Hematopoietic multipotent progenitor cell treated with erythropoietin and hydrocortisone succinate and interleukin-3 and kit ligand, for 6 days (in vitro differentiated cells): Measurements from ENCODE around the gene COPS9.
A peak's percentile ranks its signal among the peaks of the same experiment; 100 is the strongest.

Source experiments
- DNase-seq: peaks from one replicate; pipeline ENCODE4 v3.0.0-alpha.2; 2015

Gene COPS9

GRCh38 chr2:240136013-240136670 is at the start of gene COPS9:
COPS9 (minus strand) TSS chr2:240136305; CDS start chr2:240136284, 21 bp downstream.
- DNase-seq, result peak; percentile 91

- DNase-seq, result no peak
These were observed 48.6 kb upstream of the COPS9 start for GRCh38 chr2:240184656-240185055.

GRCh38 chr2:240183875-240184590 is 47.9 kb upstream of the COPS9 start:
- no peak for DNase-seq

- no peak for DNase-seq
These were observed 47.1 kb upstream of the COPS9 start for GRCh38 chr2:240183006-240183874.

GRCh38 chr2:240182476-240182875 is 46.4 kb upstream of the COPS9 start:
- no peak for DNase-seq

- no peak for DNase-seq
These were observed 45.9 kb upstream of the COPS9 start for GRCh38 chr2:240182001-240182400.

GRCh38 chr2:240179941-240180666 is 44.0 kb upstream of the COPS9 start:
- DNase-seq, result no peak

- DNase-seq, result no peak
These were observed 43.2 kb upstream of the COPS9 start for GRCh38 chr2:240179186-240179815.

GRCh38 chr2:240178564-240178963 is 42.5 kb upstream of the COPS9 start:
- no peak for DNase-seq

GRCh38 chr2:240174496-240174895 is 38.4 kb upstream of the COPS9 start:
- DNase-seq, result no peak

- no peak for DNase-seq
These were observed 36.2 kb upstream of the COPS9 start for GRCh38 chr2:240172071-240172895.

- DNase-seq, result no peak
These were observed 34.8 kb upstream of the COPS9 start for GRCh38 chr2:240170883-240171282.

GRCh38 chr2:240170354-240170735 is 34.2 kb upstream of the COPS9 start:
- DNase-seq, result no peak

GRCh38 chr2:240169486-240170353 is 33.6 kb upstream of the COPS9 start:
- no peak for DNase-seq

GRCh38 chr2:240168546-240169361 is 32.6 kb upstream of the COPS9 start:
- no peak for DNase-seq

- DNase-seq, result no peak
These were observed 31.9 kb upstream of the COPS9 start for GRCh38 chr2:240168041-240168440.

- no peak for DNase-seq
These were observed 31.4 kb upstream of the COPS9 start for GRCh38 chr2:240167588-240167880.

- DNase-seq, result no peak
These were observed 30.9 kb upstream of the COPS9 start for GRCh38 chr2:240166761-240167587.

GRCh38 chr2:240166191-240166590 is 30.1 kb upstream of the COPS9 start:
- no peak for DNase-seq
